Activated CD4-positive, alpha-beta T cell treated with anti-CD3 and anti-CD28 coated beads for 36 hours (primary cell): ENCODE measurements around the gene ATCAY. TPM values are rescaled to one million over a fixed set of nuclear protein-coding genes. Genes with fewer than 3 reads are reported as not detected.
A peak's percentile ranks its signal among the peaks of the same experiment; 100 is the strongest.
"Not testable (repeated sequence)": the region's sequence is repeated elsewhere in the genome, so short reads cannot be mapped to it uniquely, and the experiment has no call there.

ENCODE experiments used
- ATAC-seq: fragments of 200-7000 bp; cut with Tn5 transposase; one replicate; pipeline ENCODE4 v1.10.0; 2021; ENCODE audit warnings: mild to moderate bottlenecking, moderate library complexity
- CTCF ChIA-PET: fragments of 350-600 bp; sonication (Branson Sonifier 250); formaldehyde crosslinking; loops from one replicate; lab custom pipeline; 2021; ENCODE audit warnings: antibody characterized with exemption; lab: Charles Lee
- POLR2A ChIA-PET: fragments of 350-600 bp; sonication (Branson Sonifier 250); formaldehyde crosslinking; loops from one replicate; lab custom pipeline; 2021; ENCODE audit warnings: antibody characterized with exemption, inconsistent platforms; lab: Charles Lee
- DNase-seq: peaks from one replicate; pipeline ENCODE4 v3.0.0-alpha.2; 2020
- H3K27ac Mint-ChIP-seq: one replicate; pipeline ENCODE4 v1.8.0; 2021; ENCODE audit warnings: mixed read lengths
- H3K27me3 Mint-ChIP-seq: one replicate; pipeline ENCODE4 v1.8.0; 2021; ENCODE audit warnings: mixed read lengths
- H3K36me3 Mint-ChIP-seq: one replicate; pipeline ENCODE4 v1.8.0; 2021; ENCODE audit warnings: low read depth, mixed read lengths
- H3K4me1 Mint-ChIP-seq: one replicate; pipeline ENCODE4 v1.8.0; 2021; ENCODE audit warnings: mixed read lengths
- H3K4me3 Mint-ChIP-seq: one replicate; pipeline ENCODE4 v1.8.0; 2021; ENCODE audit warnings: mild to moderate bottlenecking, moderate library complexity, mixed read lengths
- H3K9me3 Mint-ChIP-seq: one replicate; pipeline ENCODE4 v1.8.0; 2021; ENCODE audit warnings: low read depth, mixed read lengths
- intact Hi-C, 2 experiments: fragments of 100-400 bp; cut with DNase I in 1 of 2; cut with micrococcal nuclease in 1 of 2; formaldehyde crosslinking; loops; one replicate each; pipeline versions ENCODE4 v1.14.2 to v1.15.1; 2022 to 2024; cut with DNase I, micrococcal nuclease
- total RNA-seq, 2 experiments: library from RNA; stranded (reverse); gene quantifications; one replicate each; pipeline ENCODE4 v1.2.3, GENCODE V29; 2021

ATCAY gene
- total RNA-seq, 2 experiments from 2014 or later = 0.07 TPM; not detected in 1

- H3K4me3 Mint-ChIP-seq = no peak overlapping the region
- no peak overlapping the region for H3K27ac Mint-ChIP-seq
These were observed 20.0 kb upstream of the ATCAY start for GRCh38 chr19:3860499-3860898.

DNA sequence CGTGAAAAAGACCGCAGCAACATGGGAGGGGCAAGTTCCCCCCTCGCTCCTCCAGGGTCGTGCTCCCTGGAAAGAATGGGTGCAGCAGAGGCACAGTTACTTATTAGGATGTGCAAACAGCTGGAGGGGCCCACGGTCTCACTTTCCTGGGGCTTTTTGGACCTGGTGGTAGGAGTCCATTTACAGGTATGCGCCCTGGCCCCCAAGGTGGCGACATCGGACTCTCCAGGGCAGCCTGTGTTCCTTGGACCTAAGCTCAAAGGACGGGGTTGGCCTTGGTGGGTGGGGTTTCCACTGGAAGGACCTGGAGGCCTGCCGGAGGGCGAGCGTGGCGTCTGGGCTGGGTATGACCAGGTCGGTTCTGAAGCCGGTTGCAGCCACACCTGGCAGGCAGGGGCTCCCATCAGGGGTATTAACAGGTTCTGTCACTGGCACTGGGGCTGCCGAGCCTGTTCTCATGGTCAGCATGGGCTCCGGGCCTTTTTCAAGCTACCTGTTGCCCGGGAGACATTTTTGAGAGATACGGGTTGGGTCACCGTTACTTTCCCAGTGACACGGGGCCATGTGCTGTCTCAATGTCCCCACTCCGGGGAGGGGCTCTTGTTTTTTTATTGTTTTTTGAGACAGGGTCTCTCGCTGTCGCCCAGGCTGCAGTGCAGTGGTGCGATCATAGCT lies 17.5 kb upstream of the ATCAY start:
- Mint-ChIP-seq H3K9me3 (no peaks in the 10 kb centered on the region), H3K4me1 (no peaks in the 10 kb centered on the region), H3K27ac (no peak overlapping the region), H3K36me3 (no peaks in the 10 kb centered on the region), H3K27me3 (peaks cover 13% of the 10 kb centered on the region), H3K4me3 (no peak overlapping the region)
- DNase-seq (no peak), ATAC-seq (no peak)
- POLR2A ChIA-PET = no interaction called here
- intact Hi-C loops = no loop called here
- CTCF ChIA-PET = no interaction called here

More at GRCh38 chr19:3860499-3860898, 20.0 kb upstream of the ATCAY start:
- ChIA-PET POLR2A (no interaction called here), CTCF (interaction anchor here (1.2 kb wide), 1 partner anchor 151 kb away, joined by 3 read pairs; no protein-coding TSS in a partner anchor)
- H3K36me3 Mint-ChIP-seq = no peaks in the 10 kb centered on the region
- H3K4me1 Mint-ChIP-seq = no peaks in the 10 kb centered on the region
- no peaks in the 10 kb centered on the region for H3K27me3 Mint-ChIP-seq
- DNase-seq = no peak
- H3K9me3 Mint-ChIP-seq = no peaks in the 10 kb centered on the region
- intact Hi-C loops = no loop called here
- ATAC-seq = no peak

- Mint-ChIP-seq H3K4me3 (no peak overlapping the region), H3K9me3 (no peaks in the 10 kb centered on the region), H3K4me1 (peaks cover 3% of the 10 kb centered on the region), H3K27ac (no peak overlapping the region), H3K27me3 (peaks cover 17% of the 10 kb centered on the region), H3K36me3 (no peaks in the 10 kb centered on the region)
- POLR2A ChIA-PET = no interaction called here
- CTCF ChIA-PET = interaction anchor here (1.1 to 1.3 kb wide), 2 partner anchors 9 to 11 kb away, joined by 4 read pairs; no protein-coding TSS in a partner anchor
- ATAC-seq (no peak), DNase-seq (no peak)
- intact Hi-C loops = no loop called here
These were observed 16.8 kb upstream of the ATCAY start for GRCh38 chr19:3863648-3864047.

GRCh38 chr19:3866910-3867638 lies 13.4 kb upstream of the ATCAY start:
- ChIA-PET POLR2A (no interaction called here), CTCF (no interaction called here)
- intact Hi-C loops = no loop called here
- Mint-ChIP-seq H3K36me3 (peaks cover 6% of the 10 kb centered on the region), H3K9me3 (peaks cover 6% of the 10 kb centered on the region), H3K4me1 (peaks cover 10% of the 10 kb centered on the region), H3K27me3 (peaks cover 32% of the 10 kb centered on the region), H3K4me3 (no peak overlapping the region), H3K27ac (no peak overlapping the region)
- no peak for DNase-seq
- no peak for ATAC-seq

GRCh38 chr19:3867971-3868769 lies 12.3 kb upstream of the ATCAY start:
- DNase-seq (no peak), ATAC-seq (no peak)
- Mint-ChIP-seq H3K4me3 (no peak overlapping the region), H3K27me3 (peaks cover 35% of the 10 kb centered on the region), H3K36me3 (peaks cover 6% of the 10 kb centered on the region), H3K27ac (no peak overlapping the region), H3K9me3 (peaks cover 6% of the 10 kb centered on the region), H3K4me1 (peaks cover 10% of the 10 kb centered on the region)
- ChIA-PET POLR2A (no interaction called here), CTCF (no interaction called here)
- intact Hi-C loops = no loop called here

- H3K4me3 Mint-ChIP-seq = no peak within 1 kb of the TSS
- ChIA-PET CTCF (no interaction called here), POLR2A (no interaction called here)
- H3K36me3 Mint-ChIP-seq = peaks cover 6% of the 10 kb centered on the region
- H3K27me3 Mint-ChIP-seq = peaks cover 35% of the 10 kb centered on the region
- ATAC-seq (peak; percentile 39), DNase-seq (peak; percentile 54)
- intact Hi-C loops = no loop called here
- peaks cover 10% of the 10 kb centered on the region for H3K4me1 Mint-ChIP-seq
- H3K27ac Mint-ChIP-seq = no peak within 1 kb of the TSS
- peaks cover 6% of the 10 kb centered on the region for H3K9me3 Mint-ChIP-seq
These were observed 11.6 kb upstream of the ATCAY start, which contains the start of gene ZFR2 for GRCh38 chr19:3868770-3869456. Gene ZFR2 (minus strand): TSS chr19:3869038. CDS start chr19:3869017, 21 bp downstream.

DNA sequence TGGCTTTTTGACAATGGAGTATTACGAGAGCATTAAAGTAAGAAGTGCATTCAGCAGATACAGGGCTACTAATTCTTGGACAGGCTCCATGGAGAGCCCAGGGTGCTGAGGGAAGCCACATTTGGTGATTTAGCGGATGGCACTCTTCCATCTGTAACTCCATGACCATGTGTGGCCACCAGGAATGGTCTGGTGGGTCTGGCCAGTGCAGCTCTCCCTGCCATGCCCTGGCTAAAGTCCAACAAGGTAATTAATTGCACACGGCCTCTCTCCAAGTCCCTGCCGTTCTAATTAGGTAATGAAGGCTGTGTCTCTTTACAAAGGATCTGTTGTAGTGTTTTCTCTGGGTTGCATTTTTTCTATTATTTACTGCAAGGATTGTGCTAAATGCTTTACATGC lies 7.3 kb upstream of the ATCAY start:
- peaks cover 24% of the 10 kb centered on the region for H3K27me3 Mint-ChIP-seq
- no peak overlapping the region for H3K4me3 Mint-ChIP-seq
- H3K36me3 Mint-ChIP-seq = peaks cover 6% of the 10 kb centered on the region
- ChIA-PET POLR2A (no interaction called here), CTCF (no interaction called here)
- H3K9me3 Mint-ChIP-seq = peaks cover 6% of the 10 kb centered on the region
- H3K4me1 Mint-ChIP-seq = peaks cover 9% of the 10 kb centered on the region
- intact Hi-C loops = loop anchor here in 1 of 2 experiments (10.0 kb wide), 1 partner anchor 628 kb away; no protein-coding TSS in a partner anchor
- DNase-seq (no peak), ATAC-seq (no peak)
- no peak overlapping the region for H3K27ac Mint-ChIP-seq

GRCh38 chr19:3874695-3875094 lies 5.8 kb upstream of the ATCAY start:
- H3K36me3 Mint-ChIP-seq, H3K9me3 Mint-ChIP-seq, DNase-seq, H3K4me3 Mint-ChIP-seq, CTCF ChIA-PET, POLR2A ChIA-PET, H3K4me1 Mint-ChIP-seq, H3K27ac Mint-ChIP-seq, ATAC-seq: not testable (repeated sequence)
- H3K27me3 Mint-ChIP-seq = peaks cover 19% of the 10 kb centered on the region
- intact Hi-C loops = loop anchor here in 1 of 2 experiments (10.0 kb wide), 1 partner anchor 630 kb away; no protein-coding TSS in a partner anchor

- no peak for ATAC-seq
- POLR2A ChIA-PET = no interaction called here
- Mint-ChIP-seq H3K36me3 (no peaks in the 10 kb centered on the region), H3K9me3 (no peaks in the 10 kb centered on the region), H3K4me3 (no peak overlapping the region), H3K27ac (no peak overlapping the region), H3K27me3 (peaks cover 35% of the 10 kb centered on the region), H3K4me1 (peaks cover 10% of the 10 kb centered on the region)
- CTCF ChIA-PET = no interaction called here
- peak; percentile 24 for DNase-seq
- intact Hi-C loops = loop anchor here in 1 of 2 experiments (10.0 kb wide), 1 partner anchor 635 kb away; no protein-coding TSS in a partner anchor
These were observed 829 bp upstream of the ATCAY start for GRCh38 chr19:3879656-3880055.

- Mint-ChIP-seq H3K9me3 (no peaks in the 10 kb centered on the region), H3K4me1 (peaks cover 10% of the 10 kb centered on the region), H3K36me3 (no peaks in the 10 kb centered on the region), H3K27ac (no peak overlapping the region), H3K27me3 (peaks cover 35% of the 10 kb centered on the region), H3K4me3 (no peak overlapping the region)
- CTCF ChIA-PET = interaction anchor here (0.7 to 1.1 kb wide), 2 partner anchors 10 to 11 kb away, joined by 3 to 4 read pairs; no protein-coding TSS in a partner anchor
- no peak for DNase-seq
- POLR2A ChIA-PET = no interaction called here
- intact Hi-C loops = no loop called here
- ATAC-seq = no peak
These were observed 971 bp downstream of the ATCAY start for GRCh38 chr19:3881272-3882040.
